ENCODE results near the gene ILK.

The ILK gene

DNA sequence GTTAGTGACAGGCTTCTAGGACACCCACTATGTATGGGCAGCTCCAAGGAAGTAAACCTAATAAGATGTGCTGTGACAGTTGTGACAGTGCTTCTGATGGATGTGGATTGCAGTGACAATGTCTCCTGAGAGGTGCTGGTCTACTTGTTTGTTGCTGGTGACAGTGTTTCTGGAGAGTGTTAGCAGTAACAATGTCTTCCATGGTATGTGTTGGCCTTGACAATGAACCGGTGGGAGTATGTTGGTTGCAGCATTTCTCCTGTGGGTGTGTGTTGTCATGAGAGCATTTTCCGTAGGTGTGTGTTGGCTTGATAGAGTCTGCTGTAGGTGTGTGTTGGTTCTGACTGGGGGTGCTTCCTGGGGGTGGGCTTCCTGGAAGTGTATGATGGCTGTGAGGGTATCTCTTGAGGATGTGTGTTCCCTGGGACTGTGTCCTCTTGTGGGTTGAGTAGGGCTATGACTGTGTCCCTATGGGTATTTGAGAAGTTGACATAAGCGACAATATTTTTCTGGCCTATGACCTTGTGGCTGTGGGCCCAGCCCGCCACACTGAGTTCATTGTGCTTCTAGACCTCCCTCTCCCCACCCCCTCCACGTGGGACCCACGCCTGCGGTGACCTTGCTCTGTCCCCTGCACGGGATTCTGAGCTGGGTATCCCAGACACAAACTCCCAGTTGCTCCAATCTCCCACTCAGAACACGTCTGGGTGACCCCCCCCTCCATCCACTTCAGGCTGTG is 50.9 kb downstream of the ILK start:
- DNase-seq, result peak in 19 of 58 donors; percentile 18 to 72 (median 46)

DNA sequence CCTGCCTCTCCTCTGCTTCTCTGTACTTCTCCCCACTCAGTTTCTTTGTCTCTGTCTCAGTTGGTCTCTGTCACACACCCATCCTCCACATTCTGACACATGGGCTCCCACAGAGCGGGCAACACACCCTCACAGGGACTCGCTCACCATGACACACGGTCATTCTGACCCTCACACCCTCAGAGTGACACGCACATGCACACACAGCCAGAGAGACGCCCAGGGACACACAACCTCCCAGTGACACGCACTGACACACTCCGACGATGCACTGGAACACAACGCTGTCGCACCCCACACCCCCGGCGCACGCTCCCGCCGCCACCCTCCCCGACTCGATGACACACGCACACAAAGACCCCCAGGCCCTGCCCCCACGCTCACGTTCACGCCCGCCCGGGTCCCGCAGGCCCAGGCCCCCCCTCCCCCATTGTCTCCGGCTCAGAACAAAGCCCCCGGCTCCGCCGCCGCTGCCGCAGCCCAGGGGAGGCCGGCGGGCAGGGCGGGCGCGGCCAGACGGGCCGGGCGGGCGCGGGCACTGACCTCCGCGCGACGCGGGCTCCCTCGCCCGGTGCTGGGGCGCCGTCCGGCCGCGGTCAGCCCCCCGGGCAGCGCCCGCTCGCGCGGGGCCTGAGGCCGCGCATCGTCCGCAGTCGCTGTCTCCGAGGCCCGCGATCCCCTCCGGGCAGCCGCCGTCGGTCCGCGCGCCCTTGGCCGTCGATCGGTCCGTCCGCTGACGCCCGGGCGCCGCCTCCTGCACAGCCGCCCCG is 51.6 kb downstream of the ILK start:
- DNase-seq, result peak in 7 of 58 donors; percentile 43 to 56 (median 51)

DNA sequence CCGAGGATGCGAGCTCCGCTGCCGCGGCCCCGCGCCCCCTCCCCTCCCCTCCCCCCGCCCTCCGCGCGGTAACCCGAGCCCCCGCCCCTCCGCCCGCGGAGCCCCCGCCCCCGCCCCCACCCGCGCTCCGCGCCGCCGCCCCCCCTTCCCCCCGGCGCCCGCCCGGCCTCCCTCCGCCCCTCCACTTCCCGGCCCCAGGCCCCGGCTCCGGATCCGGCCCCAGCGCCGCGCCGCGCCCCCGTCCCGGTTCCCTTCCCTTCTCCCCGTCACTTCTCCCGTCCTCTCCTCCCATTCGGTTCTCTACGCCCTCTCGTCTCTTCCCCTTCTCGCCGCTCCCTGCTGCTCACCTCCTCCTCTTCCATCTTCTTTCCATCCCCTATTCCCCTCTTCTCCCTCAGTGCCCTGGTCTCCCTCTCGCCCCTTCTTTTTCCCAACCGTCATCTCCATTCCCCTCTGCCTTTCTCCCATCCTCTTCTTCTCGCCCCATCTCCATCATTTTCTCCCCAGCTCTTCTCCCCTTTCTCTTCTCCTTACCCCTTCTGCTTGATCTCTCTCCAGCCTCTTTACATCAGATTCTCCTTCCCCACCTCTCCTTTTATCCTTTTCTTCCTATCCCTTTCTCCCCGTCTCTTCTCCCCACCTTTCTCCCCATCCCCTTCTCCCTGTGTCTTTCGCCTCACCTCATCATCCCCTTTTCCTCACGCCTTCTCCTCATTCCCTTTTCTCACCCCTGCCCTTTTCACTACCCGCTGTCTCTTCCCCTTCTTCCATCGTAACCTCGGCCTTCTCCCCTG is 52.4 kb downstream of the ILK start, which contains the start of gene DCHS1:
DCHS1 (minus strand) TSS at position 20 of the 794 bp plus-strand sequence. CDS start 14,196 bp downstream, outside the sequence.
- peak in 4 of 58 donors; percentile 9 to 55 (median 34) for DNase-seq

DNA sequence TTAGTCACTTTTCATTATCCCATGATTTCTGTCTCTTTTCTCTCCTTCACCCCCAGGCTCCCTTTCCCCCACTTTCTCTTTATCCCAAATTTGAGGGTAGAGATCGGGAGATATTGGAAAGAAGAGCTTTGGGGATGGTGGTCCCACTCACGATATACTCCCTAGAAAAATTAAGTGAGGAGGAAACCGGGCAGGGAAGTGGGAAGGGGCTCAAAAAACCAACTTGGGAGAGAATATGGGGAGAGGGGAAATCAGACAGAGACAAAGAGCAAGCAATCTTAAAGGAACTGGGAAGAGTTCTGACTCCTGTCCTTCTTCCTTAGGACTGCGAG is 53.0 kb downstream of the ILK start:
- no peak for DNase-seq

DNA sequence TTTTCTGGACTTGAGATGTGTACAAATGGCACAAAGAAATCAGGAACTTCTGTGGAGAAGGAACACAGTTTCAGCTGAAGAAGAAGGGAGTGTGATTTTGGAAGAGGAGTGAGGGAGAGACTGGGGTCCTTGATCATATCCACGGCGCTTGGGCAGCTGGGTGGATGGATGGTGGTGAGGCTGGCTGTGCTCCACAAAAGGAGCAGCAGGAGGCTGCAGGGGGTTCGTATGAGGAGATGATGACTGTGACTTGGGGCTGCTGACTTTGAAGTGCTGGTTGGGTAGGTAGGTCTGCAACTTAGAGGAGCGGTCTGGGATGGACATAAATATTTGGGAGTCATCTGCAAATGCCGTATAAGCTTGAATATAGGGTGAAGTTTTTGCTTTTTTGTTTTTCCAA is 53.4 kb downstream of the ILK start:
- DNase-seq, result no peak

DNA sequence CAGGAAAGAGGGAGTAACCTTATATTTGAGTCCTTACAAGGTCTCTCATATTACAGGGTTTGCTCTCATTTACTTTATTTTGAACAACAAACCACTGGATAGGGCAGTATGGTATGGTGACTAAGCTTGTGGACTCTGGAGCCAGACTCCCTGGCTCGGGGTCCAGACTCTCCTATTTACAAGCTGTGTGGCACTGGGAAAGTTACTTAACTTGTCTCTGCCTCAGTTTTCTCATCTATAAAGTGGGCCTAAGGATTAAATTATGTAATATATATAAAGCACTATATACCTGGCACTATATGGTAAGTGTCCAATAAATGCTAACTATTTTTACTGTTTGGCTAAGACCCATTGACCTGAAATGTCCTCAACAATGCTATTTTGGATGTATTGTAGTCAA is 53.8 kb downstream of the ILK start:
- no peak for DNase-seq

DNA sequence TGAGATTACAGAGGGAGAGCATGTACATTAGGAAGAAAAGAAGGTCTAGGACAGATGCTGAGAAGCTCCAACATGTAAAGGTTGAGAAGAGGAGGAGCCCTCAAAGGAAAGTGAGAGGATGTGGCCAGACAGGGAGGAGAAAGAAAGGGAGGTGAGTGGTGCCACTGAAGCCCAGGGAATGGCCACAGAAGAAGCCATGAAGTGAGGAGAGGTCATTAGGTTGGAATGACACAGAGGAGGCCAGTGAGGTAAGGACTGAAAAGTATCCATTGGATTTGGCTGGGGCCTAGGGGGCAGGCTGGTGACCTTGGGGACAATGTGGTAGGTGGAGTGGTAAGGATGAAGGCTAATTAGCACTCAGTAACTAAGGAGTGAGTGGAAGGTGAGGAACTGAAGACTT is 55.1 kb downstream of the ILK start:
- DNase-seq, result no peak

Data from anterior cingulate cortex (tissue), 58 donors.